ENCODE data around the gene HOXB5. TPM values are rescaled to one million over a fixed set of nuclear protein-coding genes. Genes with fewer than 3 reads are reported as not detected.

The HOXB5 gene
- total and polyA plus RNA-seq, 2 of the 4 experiments (the other 2 are of a cell fraction) = 0.54 to 18.0 TPM

GRCh38 chr17:48633266-48633677 lies 39.7 kb upstream of the HOXB5 start:
- Histone ChIP-seq H3K9me1 (ENCODE audit: insufficient read depth, low read length) (no peaks in the 10 kb centered on the region), H3K27ac (ENCODE audit: insufficient read depth, low read length) (no peak overlapping the region), H4K5ac (ENCODE audit: low read depth, low read length) (no peak overlapping the region), H4K91ac (ENCODE audit: insufficient read depth, low read depth, low read length) (no peak overlapping the region), H3K56ac (ENCODE audit: extremely low read depth, insufficient read depth, low read length) (no peak overlapping the region), H3K79me1 (ENCODE audit: low read depth in 1 of 2, low read length in 2 of 2) (no peaks in the 10 kb centered on the region), H2AK9ac (replicated peaks; ENCODE audit: low read depth, low read length, poor library complexity) (no peak overlapping the region), H3K27me3 (ENCODE audit: control insufficient read depth, insufficient read depth, low read length) (peaks cover 98% of the 10 kb centered on the region), H3K4me3 (ENCODE audit: insufficient read depth, low read depth, low read length) (no peak overlapping the region), H3K9me3 (ENCODE audit: control insufficient read depth, insufficient read depth, low read length) (peaks cover 36% of the 10 kb centered on the region), H3K36me3 (ENCODE audit: control insufficient read depth, insufficient read depth, low read length) (no peaks in the 10 kb centered on the region), H2BK120ac (ENCODE audit: low read depth, low read length) (no peak overlapping the region), H2AK5ac (ENCODE audit: low read depth, low read length) (no peak overlapping the region), H3K4ac (ENCODE audit: low read depth, low read length) (no peak overlapping the region), H3K23ac (ENCODE audit: low read depth, low read length) (no peak overlapping the region), H4K20me1 (ENCODE audit: insufficient read depth, low read length) (peaks cover 3% of the 10 kb centered on the region; the same call in 1 of the 2 replicates), H3K18ac (ENCODE audit: low read depth, low read length) (no peak overlapping the region), H3K9ac (ENCODE audit: low read depth, low read length) (no peak overlapping the region), H2BK15ac (ENCODE audit: low read depth, low read length) (no peak overlapping the region), H2AFZ (replicated peaks; ENCODE audit: low read length, poor library complexity) (no peak overlapping the region), H2BK5ac (ENCODE audit: low read depth, low read length, poor library complexity, severe bottlenecking) (no peak overlapping the region), H3K4me1 (ENCODE audit: control insufficient read depth, insufficient read depth, low read length) (no peaks in the 10 kb centered on the region), H3K14ac (replicated peaks; ENCODE audit: low read depth, low read length) (no peak overlapping the region), H3K4me2 (ENCODE audit: low read depth, low read length) (no peak overlapping the region), H2BK20ac (ENCODE audit: low read depth, low read length) (no peak overlapping the region), H4K8ac (ENCODE audit: low read depth in 2 of 2, low read length in 2 of 2) (no peak overlapping the region)
- in situ Hi-C loops (cut with MboI; ENCODE audit: low sequenced_read_pairs) (no loop called here), dilution Hi-C loops (cut with HindIII; ENCODE audit: low sequenced_read_pairs, unreplicated experiment) (no loop called here), intact Hi-C loops (cut with micrococcal nuclease) (no loop called here)
- ChIA-PET CTCF (no interaction called here), POLR2A (ENCODE audit: unreplicated experiment) (no interaction called here)
- WGBS, 2 experiments (ENCODE audit: extremely low coverage in 2 of 2, insufficient read length in 1 of 2) = 1% methylated on average over 11 of the region's 35 CpGs; no CpG with 5 or more reads in 1 of the 2 experiments
- DNase-seq = no peak
- BruUV-seq (replicated peaks) = no TSS peak
- TF ChIP-seq RCOR1 (IDR thresholded peaks at IDR 0.05; ENCODE audit: insufficient replicate concordance, low read length) (no peak), FOS (IDR thresholded peaks at IDR 0.05; ENCODE audit: low read depth, low read length) (no peak), MXI1 (IDR thresholded peaks at IDR 0.05; ENCODE audit: borderline replicate concordance, low read depth, low read length) (no peak), BHLHE40 (IDR thresholded peaks at IDR 0.05; ENCODE audit: low read depth, low read length) (no peak), CHD1 (IDR thresholded peaks at IDR 0.05; ENCODE audit: low read depth, low read length) (no peak), MAFK (IDR thresholded peaks at IDR 0.05; ENCODE audit: low read depth, low read length) (no peak), ELK1 (IDR thresholded peaks at IDR 0.05; ENCODE audit: borderline replicate concordance, low read depth, low read length) (no peak), POLR2A (IDR thresholded peaks at IDR 0.05; ENCODE audit: low read depth, low read length) (no peak), SMC3 (IDR thresholded peaks at IDR 0.05; ENCODE audit: low read depth, low read length) (no peak), RAD21 (IDR thresholded peaks at IDR 0.05; ENCODE audit: low read length) (no peak), CEBPB (IDR thresholded peaks at IDR 0.05; ENCODE audit: low read depth, low read length) (no peak), MAZ (IDR thresholded peaks at IDR 0.05; ENCODE audit: borderline replicate concordance, low read depth, low read length) (no peak), RFX5 (IDR thresholded peaks at IDR 0.05; ENCODE audit: low read depth, low read length) (no peak)
- TF ChIP-seq, protein P1, sequence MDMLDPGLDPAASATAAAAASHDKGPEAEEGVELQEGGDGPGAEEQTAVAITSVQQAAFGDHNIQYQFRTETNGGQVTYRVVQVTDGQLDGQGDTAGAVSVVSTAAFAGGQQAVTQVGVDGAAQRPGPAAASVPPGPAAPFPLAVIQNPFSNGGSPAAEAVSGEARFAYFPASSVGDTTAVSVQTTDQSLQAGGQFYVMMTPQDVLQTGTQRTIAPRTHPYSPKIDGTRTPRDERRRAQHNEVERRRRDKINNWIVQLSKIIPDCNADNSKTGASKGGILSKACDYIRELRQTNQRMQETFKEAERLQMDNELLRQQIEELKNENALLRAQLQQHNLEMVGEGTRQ (IDR thresholded peaks at IDR 0.05; ENCODE audit: low read depth, low read length) = no peak
- TF ChIP-seq, protein P2, sequence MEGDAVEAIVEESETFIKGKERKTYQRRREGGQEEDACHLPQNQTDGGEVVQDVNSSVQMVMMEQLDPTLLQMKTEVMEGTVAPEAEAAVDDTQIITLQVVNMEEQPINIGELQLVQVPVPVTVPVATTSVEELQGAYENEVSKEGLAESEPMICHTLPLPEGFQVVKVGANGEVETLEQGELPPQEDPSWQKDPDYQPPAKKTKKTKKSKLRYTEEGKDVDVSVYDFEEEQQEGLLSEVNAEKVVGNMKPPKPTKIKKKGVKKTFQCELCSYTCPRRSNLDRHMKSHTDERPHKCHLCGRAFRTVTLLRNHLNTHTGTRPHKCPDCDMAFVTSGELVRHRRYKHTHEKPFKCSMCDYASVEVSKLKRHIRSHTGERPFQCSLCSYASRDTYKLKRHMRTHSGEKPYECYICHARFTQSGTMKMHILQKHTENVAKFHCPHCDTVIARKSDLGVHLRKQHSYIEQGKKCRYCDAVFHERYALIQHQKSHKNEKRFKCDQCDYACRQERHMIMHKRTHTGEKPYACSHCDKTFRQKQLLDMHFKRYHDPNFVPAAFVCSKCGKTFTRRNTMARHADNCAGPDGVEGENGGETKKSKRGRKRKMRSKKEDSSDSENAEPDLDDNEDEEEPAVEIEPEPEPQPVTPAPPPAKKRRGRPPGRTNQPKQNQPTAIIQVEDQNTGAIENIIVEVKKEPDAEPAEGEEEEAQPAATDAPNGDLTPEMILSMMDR (conservative IDR thresholded peaks at IDR 0.05; ENCODE audit: low read depth, low read length) = no peak
- ATAC-seq (ENCODE audit: low read depth) = no peak
